HepG2 (cell line): Measurements from ENCODE around the gene PARD3. TPM values are rescaled to one million over a fixed set of nuclear protein-coding genes. Genes with fewer than 3 reads are reported as not detected.

ENCODE experiments used
- ATAC-seq: fragments of 200-7000 bp; cut with Tn5 transposase; 3 replicates; pipeline ENCODE4 v1.9.1; 2020; ENCODE audit warnings: mild to moderate bottlenecking, moderate library complexity
- BruUV-seq: library from RNA; stranded (reverse); fragments of 400-500 nt; replicated peaks from 2 replicates; lab custom pipeline; 2021; lab: Mats Ljungman, UMichigan
- CTCF ChIA-PET: fragments of 300-600 bp; formaldehyde crosslinking; extraction: SDS; loops from one replicate; lab custom pipeline; 2021; ENCODE audit warnings: low total read pairs, inconsistent platforms, low intra/inter-chr PET ratio; lab: Yijun Ruan, JAX
- POLR2A ChIA-PET: fragments of 350-600 bp; sonication (Branson Sonifier 250); formaldehyde crosslinking; loops from one replicate; lab custom pipeline; 2020; ENCODE audit warnings: antibody characterized with exemption, inconsistent platforms; lab: Yijun Ruan, JAX
- DNase-seq: peaks from one replicate; pipeline ENCODE4 v3.0.0-alpha.2; 2015; ENCODE audit warnings: low spot score
- FAIRE-seq: peaks from 3 replicates; lab custom pipeline; 2011; peaks lifted over from hg19 to GRCh38; lab: Jason Lieb, UNC
- H2AFZ ChIP-seq: one replicate; pipeline ENCODE4 v1.6.1; 2011; ENCODE audit warnings: low read length, inconsistent platforms
- H3K27ac ChIP-seq: fragments of 300-600 bp; 3 replicates; pipeline ENCODE4 v1.8.0; 2011; ENCODE audit warnings: mixed run types, mild to moderate bottlenecking, mixed read lengths, low read length, inconsistent platforms; ENCODE audit not compliant: insufficient read depth; ENCODE audit errors: extremely low read length
- H3K27me3 ChIP-seq, 2 experiments: fragments of 200-600 bp in 1 of 2; 2 replicates in 1 of 2; 3 replicates in 1 of 2; pipeline versions ENCODE4 v1.6.0 to v1.8.0; 2011; ENCODE audit warnings: low read length in 2 of 2, mild to moderate bottlenecking in 2 of 2, moderate library complexity in 2 of 2, inconsistent platforms in 1 of 2; ENCODE audit not compliant: insufficient read depth in 2 of 2, control insufficient read depth in 1 of 2
- H3K36me3 ChIP-seq, 2 experiments: fragments of 200-600 bp in 1 of 2; replicated peaks in 1 of 2; 2 replicates in 1 of 2; 3 replicates in 1 of 2; pipeline versions ENCODE4 v1.5.1 to v1.8.0; 2011; ENCODE audit warnings: low read length in 2 of 2, inconsistent platforms in 1 of 2; ENCODE audit not compliant: insufficient read depth in 2 of 2, control insufficient read depth in 1 of 2
- H3K4me1 ChIP-seq: 2 replicates; pipeline ENCODE4 v1.5.1; 2012; ENCODE audit warnings: low read length, inconsistent platforms; ENCODE audit not compliant: insufficient read depth
- H3K4me2 ChIP-seq: 2 replicates; pipeline ENCODE4 v1.6.0; 2011; ENCODE audit warnings: low read depth, low read length, inconsistent platforms
- H3K4me3 ChIP-seq, 3 experiments: fragments of 200-600 bp in 1 of 3; sonication (generic), shearing (Covaris generic) in 1 of 3; replicated peaks in 1 of 3; 2 replicates each; pipeline ENCODE4 v1.5.1; 2011 to 2016; ENCODE audit warnings: low read length in 3 of 3, inconsistent platforms in 2 of 3, low read depth in 2 of 3, mild to moderate bottlenecking in 2 of 3, control low read depth in 1 of 3, mixed read lengths in 1 of 3; ENCODE audit not compliant: insufficient read depth in 1 of 3
- H3K79me2 ChIP-seq: one replicate; pipeline ENCODE4 v1.6.1; 2011; ENCODE audit warnings: low read length, inconsistent platforms; ENCODE audit not compliant: insufficient read depth
- H3K9ac ChIP-seq: 2 replicates; pipeline ENCODE4 v1.6.0; 2011; ENCODE audit warnings: mild to moderate bottlenecking, low read depth, low read length, inconsistent platforms; ENCODE audit not compliant: insufficient read depth
- H3K9me3 ChIP-seq: 2 replicates; pipeline ENCODE4 v1.5.1; 2012; ENCODE audit warnings: mild to moderate bottlenecking, low read length
- H4K20me1 ChIP-seq: 2 replicates; pipeline ENCODE4 v1.6.0; 2011; ENCODE audit warnings: inconsistent platforms, mild to moderate bottlenecking, low read length, moderate library complexity; ENCODE audit not compliant: insufficient read depth
- BRD4 ChIP-seq: sonication (generic); formaldehyde crosslinking; IDR thresholded peaks from 2 replicates; pipeline ENCODE4 v1.4.0; 2020; ENCODE audit warnings: missing genetic modification reagents
- CREB1 ChIP-seq, 2 experiments: fragments of 450-650 bp in 1 of 2; IDR thresholded peaks; 2 replicates each; pipeline ENCODE4 v1.6.1; 2016 to 2017; ENCODE audit warnings: control low read depth in 1 of 2, mild to moderate bottlenecking in 1 of 2, missing compliant biosample characterization in 1 of 2, missing genetic modification characterization in 1 of 2
- FOXP1 ChIP-seq, 2 experiments: fragments of 450-650 bp in 1 of 2; IDR thresholded peaks; 2 replicates each; pipeline ENCODE4 v1.6.1; 2017 to 2018; ENCODE audit warnings: antibody characterized with exemption in 1 of 2
- HES4 ChIP-seq: sonication (generic); formaldehyde crosslinking; IDR thresholded peaks from 2 replicates; pipeline ENCODE4 v1.9.0; 2021; ENCODE audit warnings: mild to moderate bottlenecking, missing genetic modification reagents, borderline replicate concordance
- HNRNPK ChIP-seq: fragments of 200-400 bp; formaldehyde crosslinking; IDR thresholded peaks from 2 replicates; pipeline ENCODE4 v1.6.1; 2018; ENCODE audit warnings: low read length, low read depth, moderate library complexity, mild to moderate bottlenecking; ENCODE audit not compliant: poor library complexity, severe bottlenecking
- XRCC5 ChIP-seq: fragments of 200-400 bp; formaldehyde crosslinking; optimal IDR thresholded peaks from 2 replicates; pipeline ENCODE3; 2017; ENCODE audit warnings: mild to moderate bottlenecking, low read length
- ZNF230 ChIP-seq: sonication (generic); formaldehyde crosslinking; IDR thresholded peaks from 2 replicates; pipeline ENCODE4 v1.4.0; 2020; ENCODE audit warnings: mild to moderate bottlenecking, missing genetic modification reagents
- ZNF468 ChIP-seq: sonication (generic); formaldehyde crosslinking; IDR thresholded peaks from 2 replicates; pipeline ENCODE4 v1.8.0; 2022; ENCODE audit warnings: mild to moderate bottlenecking, moderate library complexity, missing genetic modification reagents
- ZNF563 ChIP-seq: sonication (generic); formaldehyde crosslinking; IDR thresholded peaks from 2 replicates; pipeline ENCODE4 v1.8.0; 2022; ENCODE audit warnings: mild to moderate bottlenecking, moderate library complexity, missing genetic modification reagents
- ZNF577 ChIP-seq: sonication (generic); formaldehyde crosslinking; IDR thresholded peaks from 2 replicates; pipeline ENCODE4 v1.4.0; 2020; ENCODE audit warnings: mild to moderate bottlenecking, low read depth, missing genetic modification reagents, borderline replicate concordance
- ZNF790 ChIP-seq: sonication (generic); formaldehyde crosslinking; IDR thresholded peaks from 2 replicates; pipeline ENCODE4 v1.8.0; 2022; ENCODE audit warnings: missing genetic modification reagents, mild to moderate bottlenecking, borderline replicate concordance
- WGBS: methylation state at CpG from one replicate; pipeline ENCODE4 v1.1.6; 2017; ENCODE audit warnings: low lambda C conversion rate; 5-methylcytosine and 5-hydroxymethylcytosine counted together
- in situ Hi-C: cut with HindIII; loops from 2 replicates; pipeline ENCODE4 v1.10.0; 2017; ENCODE audit warnings: low pct_unique_long_range_greater_than_20kb; ENCODE audit not compliant: extremely low pct_ligation_motif_present
- intact Hi-C: fragments of 100-400 bp; cut with micrococcal nuclease; formaldehyde crosslinking; loops from one replicate; pipeline ENCODE4 v1.10.0; 2022; ENCODE audit not compliant: unreplicated experiment
- polyA plus RNA-seq, 8 experiments: library from polyadenylated mRNA; depleted of rRNA in 3 of 8; stranded (reverse) in 7 of 8; unstranded in 1 of 8; fragments of >200 nt; fragmentation: Illumina TruSeq in 4 of 8; extraction: Trizol in 4 of 8; gene quantifications; 2 replicates each; pipeline versions ENCODE4 v1.2.1 to v1.2.3, GENCODE V29; 2011 to 2016; ENCODE audit warnings: low read depth in 4 of 8, missing spikeins in 1 of 8, mixed read lengths in 1 of 8; ENCODE audit not compliant: insufficient read depth in 1 of 8
- total RNA-seq, 5 experiments: library from RNA; depleted of rRNA; stranded (reverse); fragments of >200 nt; fragmentation: Illumina TruSeq; extraction: Trizol; gene quantifications; 2 replicates each; pipeline ENCODE4 v1.2.3, GENCODE V29; 2016; ENCODE audit warnings: low read depth in 1 of 5
- TF ChIP-seq, protein P1 (sequence below): IDR thresholded peaks from 2 replicates; pipeline ENCODE4 v1.6.1; 2016; ENCODE audit warnings: low read depth, borderline replicate concordance
- TF ChIP-seq, protein P2 (sequence below): sonication (generic); formaldehyde crosslinking; IDR thresholded peaks from 2 replicates; pipeline ENCODE4 v1.4.0; 2020; ENCODE audit warnings: missing genetic modification reagents
- TF ChIP-seq, protein P3 (sequence below): IDR thresholded peaks from 2 replicates; pipeline ENCODE4 v1.4.0; 2020; ENCODE audit warnings: mild to moderate bottlenecking, missing genetic modification reagents
- TF ChIP-seq, protein P4 (sequence below): sonication (generic); formaldehyde crosslinking; IDR thresholded peaks from 2 replicates; pipeline ENCODE4 v1.5.0; 2020; ENCODE audit warnings: missing genetic modification reagents, mild to moderate bottlenecking, borderline replicate concordance

The PARD3 gene
- total and polyA plus RNA-seq, 2 of the 13 experiments (the other 11 are each of a cell fraction or from before 2014, with no cell fraction given), result 40.9 to 60.0 TPM

DNA sequence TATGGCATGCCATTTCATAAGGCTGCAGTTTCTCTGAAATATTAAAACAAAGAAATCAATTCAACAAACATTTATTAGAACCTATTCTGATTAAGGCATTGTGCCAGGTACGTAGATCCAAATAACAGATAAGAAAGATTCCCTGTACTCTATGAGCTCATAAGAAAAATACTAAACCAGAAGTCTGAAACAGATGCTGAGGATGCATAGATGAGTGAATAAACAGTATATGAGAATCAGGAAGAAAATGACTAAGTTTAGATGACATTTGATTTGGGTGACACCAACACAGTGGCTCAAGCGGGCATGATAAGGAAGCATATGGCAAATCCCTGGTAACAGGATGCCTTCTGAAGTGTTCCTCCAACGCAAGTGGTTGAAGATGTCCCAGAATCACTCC lies 477.2 kb downstream of the PARD3 start:
- peaks cover 4 to 7% of the 10 kb centered on the region in 2 experiments; a peak in 3 of 5 replicates for H3K36me3 ChIP-seq
- POLR2A ChIA-PET, result no interaction called here
- no peak overlapping the region for H3K4me2 ChIP-seq
- no peak for DNase-seq
- 0 out of 2 replicates have a peak, but pooled peaks cover 4% of the 10 kb centered on the region for H3K4me1 ChIP-seq
- no peak for ATAC-seq
- no peaks in the 10 kb centered on the region for H3K27me3 ChIP-seq
- H3K79me2 ChIP-seq, result no peaks in the 10 kb centered on the region
- in situ Hi-C loops, result no loop called here
- no peak overlapping the region for H3K4me3 ChIP-seq
- H3K9ac ChIP-seq, result no peak overlapping the region
- no peaks in the 10 kb centered on the region for H3K9me3 ChIP-seq
- no peak for FAIRE-seq
- H4K20me1 ChIP-seq, result no peaks in the 10 kb centered on the region
- no TSS peak for BruUV-seq
- H3K27ac ChIP-seq, result no peak overlapping the region
- CTCF ChIA-PET, result no interaction called here
- no peak overlapping the region for H2AFZ ChIP-seq
- intact Hi-C loops, result no loop called here
- WGBS, result 63% methylated on average over 3 of the region's 3 CpGs
- TF ChIP-seq ZNF790 (CRISPR knock-in tag), result no peak
- TF ChIP-seq, protein P1, sequence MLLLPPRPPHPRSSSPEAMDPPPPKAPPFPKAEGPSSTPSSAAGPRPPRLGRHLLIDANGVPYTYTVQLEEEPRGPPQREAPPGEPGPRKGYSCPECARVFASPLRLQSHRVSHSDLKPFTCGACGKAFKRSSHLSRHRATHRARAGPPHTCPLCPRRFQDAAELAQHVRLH (CRISPR knock-in tag), result no peak
- TF ChIP-seq FOXP1 (IDR thresholded peaks at IDR 0.05), result no peak
- no peak for TF ChIP-seq FOXP1 (CRISPR knock-in tag; IDR thresholded peaks at IDR 0.05)
- no peak for TF ChIP-seq HNRNPK
- TF ChIP-seq, protein P2, sequence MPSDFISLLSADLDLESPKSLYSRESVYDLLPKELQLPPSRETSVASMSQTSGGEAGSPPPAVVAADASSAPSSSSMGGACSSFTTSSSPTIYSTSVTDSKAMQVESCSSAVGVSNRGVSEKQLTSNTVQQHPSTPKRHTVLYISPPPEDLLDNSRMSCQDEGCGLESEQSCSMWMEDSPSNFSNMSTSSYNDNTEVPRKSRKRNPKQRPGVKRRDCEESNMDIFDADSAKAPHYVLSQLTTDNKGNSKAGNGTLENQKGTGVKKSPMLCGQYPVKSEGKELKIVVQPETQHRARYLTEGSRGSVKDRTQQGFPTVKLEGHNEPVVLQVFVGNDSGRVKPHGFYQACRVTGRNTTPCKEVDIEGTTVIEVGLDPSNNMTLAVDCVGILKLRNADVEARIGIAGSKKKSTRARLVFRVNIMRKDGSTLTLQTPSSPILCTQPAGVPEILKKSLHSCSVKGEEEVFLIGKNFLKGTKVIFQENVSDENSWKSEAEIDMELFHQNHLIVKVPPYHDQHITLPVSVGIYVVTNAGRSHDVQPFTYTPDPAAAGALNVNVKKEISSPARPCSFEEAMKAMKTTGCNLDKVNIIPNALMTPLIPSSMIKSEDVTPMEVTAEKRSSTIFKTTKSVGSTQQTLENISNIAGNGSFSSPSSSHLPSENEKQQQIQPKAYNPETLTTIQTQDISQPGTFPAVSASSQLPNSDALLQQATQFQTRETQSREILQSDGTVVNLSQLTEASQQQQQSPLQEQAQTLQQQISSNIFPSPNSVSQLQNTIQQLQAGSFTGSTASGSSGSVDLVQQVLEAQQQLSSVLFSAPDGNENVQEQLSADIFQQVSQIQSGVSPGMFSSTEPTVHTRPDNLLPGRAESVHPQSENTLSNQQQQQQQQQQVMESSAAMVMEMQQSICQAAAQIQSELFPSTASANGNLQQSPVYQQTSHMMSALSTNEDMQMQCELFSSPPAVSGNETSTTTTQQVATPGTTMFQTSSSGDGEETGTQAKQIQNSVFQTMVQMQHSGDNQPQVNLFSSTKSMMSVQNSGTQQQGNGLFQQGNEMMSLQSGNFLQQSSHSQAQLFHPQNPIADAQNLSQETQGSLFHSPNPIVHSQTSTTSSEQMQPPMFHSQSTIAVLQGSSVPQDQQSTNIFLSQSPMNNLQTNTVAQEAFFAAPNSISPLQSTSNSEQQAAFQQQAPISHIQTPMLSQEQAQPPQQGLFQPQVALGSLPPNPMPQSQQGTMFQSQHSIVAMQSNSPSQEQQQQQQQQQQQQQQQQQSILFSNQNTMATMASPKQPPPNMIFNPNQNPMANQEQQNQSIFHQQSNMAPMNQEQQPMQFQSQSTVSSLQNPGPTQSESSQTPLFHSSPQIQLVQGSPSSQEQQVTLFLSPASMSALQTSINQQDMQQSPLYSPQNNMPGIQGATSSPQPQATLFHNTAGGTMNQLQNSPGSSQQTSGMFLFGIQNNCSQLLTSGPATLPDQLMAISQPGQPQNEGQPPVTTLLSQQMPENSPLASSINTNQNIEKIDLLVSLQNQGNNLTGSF (CRISPR knock-in tag), result no peak
- TF ChIP-seq BRD4 (CRISPR knock-in tag), result no peak
- no peak for TF ChIP-seq ZNF468 (CRISPR knock-in tag)
- TF ChIP-seq XRCC5, result no peak
- TF ChIP-seq HES4 (CRISPR knock-in tag), result no peak
- TF ChIP-seq, protein P3, sequence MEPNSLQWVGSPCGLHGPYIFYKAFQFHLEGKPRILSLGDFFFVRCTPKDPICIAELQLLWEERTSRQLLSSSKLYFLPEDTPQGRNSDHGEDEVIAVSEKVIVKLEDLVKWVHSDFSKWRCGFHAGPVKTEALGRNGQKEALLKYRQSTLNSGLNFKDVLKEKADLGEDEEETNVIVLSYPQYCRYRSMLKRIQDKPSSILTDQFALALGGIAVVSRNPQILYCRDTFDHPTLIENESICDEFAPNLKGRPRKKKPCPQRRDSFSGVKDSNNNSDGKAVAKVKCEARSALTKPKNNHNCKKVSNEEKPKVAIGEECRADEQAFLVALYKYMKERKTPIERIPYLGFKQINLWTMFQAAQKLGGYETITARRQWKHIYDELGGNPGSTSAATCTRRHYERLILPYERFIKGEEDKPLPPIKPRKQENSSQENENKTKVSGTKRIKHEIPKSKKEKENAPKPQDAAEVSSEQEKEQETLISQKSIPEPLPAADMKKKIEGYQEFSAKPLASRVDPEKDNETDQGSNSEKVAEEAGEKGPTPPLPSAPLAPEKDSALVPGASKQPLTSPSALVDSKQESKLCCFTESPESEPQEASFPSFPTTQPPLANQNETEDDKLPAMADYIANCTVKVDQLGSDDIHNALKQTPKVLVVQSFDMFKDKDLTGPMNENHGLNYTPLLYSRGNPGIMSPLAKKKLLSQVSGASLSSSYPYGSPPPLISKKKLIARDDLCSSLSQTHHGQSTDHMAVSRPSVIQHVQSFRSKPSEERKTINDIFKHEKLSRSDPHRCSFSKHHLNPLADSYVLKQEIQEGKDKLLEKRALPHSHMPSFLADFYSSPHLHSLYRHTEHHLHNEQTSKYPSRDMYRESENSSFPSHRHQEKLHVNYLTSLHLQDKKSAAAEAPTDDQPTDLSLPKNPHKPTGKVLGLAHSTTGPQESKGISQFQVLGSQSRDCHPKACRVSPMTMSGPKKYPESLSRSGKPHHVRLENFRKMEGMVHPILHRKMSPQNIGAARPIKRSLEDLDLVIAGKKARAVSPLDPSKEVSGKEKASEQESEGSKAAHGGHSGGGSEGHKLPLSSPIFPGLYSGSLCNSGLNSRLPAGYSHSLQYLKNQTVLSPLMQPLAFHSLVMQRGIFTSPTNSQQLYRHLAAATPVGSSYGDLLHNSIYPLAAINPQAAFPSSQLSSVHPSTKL, result no peak
- TF ChIP-seq, protein P4, sequence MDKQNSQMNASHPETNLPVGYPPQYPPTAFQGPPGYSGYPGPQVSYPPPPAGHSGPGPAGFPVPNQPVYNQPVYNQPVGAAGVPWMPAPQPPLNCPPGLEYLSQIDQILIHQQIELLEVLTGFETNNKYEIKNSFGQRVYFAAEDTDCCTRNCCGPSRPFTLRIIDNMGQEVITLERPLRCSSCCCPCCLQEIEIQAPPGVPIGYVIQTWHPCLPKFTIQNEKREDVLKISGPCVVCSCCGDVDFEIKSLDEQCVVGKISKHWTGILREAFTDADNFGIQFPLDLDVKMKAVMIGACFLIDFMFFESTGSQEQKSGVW (CRISPR knock-in tag), result no peak
- no peak for TF ChIP-seq CREB1 (IDR thresholded peaks at IDR 0.05)
- TF ChIP-seq CREB1 (CRISPR knock-in tag; IDR thresholded peaks at IDR 0.05), result no peak
- TF ChIP-seq ZNF577 (CRISPR knock-in tag), result no peak
- no peak for TF ChIP-seq ZNF230 (CRISPR knock-in tag)
- TF ChIP-seq ZNF563 (CRISPR knock-in tag), result no peak
